ENCODE data around the gene ERC2.

ERC2 gene

GRCh38 chr3:55797775-55798174 lies 670.5 kb downstream of the ERC2 start:
- TF ChIP-seq, protein P1, sequence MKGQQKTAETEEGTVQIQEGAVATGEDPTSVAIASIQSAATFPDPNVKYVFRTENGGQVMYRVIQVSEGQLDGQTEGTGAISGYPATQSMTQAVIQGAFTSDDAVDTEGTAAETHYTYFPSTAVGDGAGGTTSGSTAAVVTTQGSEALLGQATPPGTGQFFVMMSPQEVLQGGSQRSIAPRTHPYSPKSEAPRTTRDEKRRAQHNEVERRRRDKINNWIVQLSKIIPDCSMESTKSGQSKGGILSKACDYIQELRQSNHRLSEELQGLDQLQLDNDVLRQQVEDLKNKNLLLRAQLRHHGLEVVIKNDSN (IDR thresholded peaks at IDR 0.05), result no peak
- TF ChIP-seq, protein P2, sequence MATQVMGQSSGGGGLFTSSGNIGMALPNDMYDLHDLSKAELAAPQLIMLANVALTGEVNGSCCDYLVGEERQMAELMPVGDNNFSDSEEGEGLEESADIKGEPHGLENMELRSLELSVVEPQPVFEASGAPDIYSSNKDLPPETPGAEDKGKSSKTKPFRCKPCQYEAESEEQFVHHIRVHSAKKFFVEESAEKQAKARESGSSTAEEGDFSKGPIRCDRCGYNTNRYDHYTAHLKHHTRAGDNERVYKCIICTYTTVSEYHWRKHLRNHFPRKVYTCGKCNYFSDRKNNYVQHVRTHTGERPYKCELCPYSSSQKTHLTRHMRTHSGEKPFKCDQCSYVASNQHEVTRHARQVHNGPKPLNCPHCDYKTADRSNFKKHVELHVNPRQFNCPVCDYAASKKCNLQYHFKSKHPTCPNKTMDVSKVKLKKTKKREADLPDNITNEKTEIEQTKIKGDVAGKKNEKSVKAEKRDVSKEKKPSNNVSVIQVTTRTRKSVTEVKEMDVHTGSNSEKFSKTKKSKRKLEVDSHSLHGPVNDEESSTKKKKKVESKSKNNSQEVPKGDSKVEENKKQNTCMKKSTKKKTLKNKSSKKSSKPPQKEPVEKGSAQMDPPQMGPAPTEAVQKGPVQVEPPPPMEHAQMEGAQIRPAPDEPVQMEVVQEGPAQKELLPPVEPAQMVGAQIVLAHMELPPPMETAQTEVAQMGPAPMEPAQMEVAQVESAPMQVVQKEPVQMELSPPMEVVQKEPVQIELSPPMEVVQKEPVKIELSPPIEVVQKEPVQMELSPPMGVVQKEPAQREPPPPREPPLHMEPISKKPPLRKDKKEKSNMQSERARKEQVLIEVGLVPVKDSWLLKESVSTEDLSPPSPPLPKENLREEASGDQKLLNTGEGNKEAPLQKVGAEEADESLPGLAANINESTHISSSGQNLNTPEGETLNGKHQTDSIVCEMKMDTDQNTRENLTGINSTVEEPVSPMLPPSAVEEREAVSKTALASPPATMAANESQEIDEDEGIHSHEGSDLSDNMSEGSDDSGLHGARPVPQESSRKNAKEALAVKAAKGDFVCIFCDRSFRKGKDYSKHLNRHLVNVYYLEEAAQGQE (IDR thresholded peaks at IDR 0.05; ENCODE audit: low read depth), result no peak
- TF ChIP-seq RAD21 (IDR thresholded peaks at IDR 0.05; ENCODE audit: low read depth) (no peak), FOXM1 (IDR thresholded peaks at IDR 0.05; ENCODE audit: borderline replicate concordance, low read depth) (no peak), ZBTB7A (IDR thresholded peaks at IDR 0.05; ENCODE audit: low read depth) (no peak), CREB1 (IDR thresholded peaks at IDR 0.05; ENCODE audit: low read depth) (no peak), CEBPB (IDR thresholded peaks at IDR 0.05) (no peak), EP300 (IDR thresholded peaks at IDR 0.05; ENCODE audit: borderline replicate concordance) (no peak), NFIC (IDR thresholded peaks at IDR 0.05) (no peak), TEAD4 (IDR thresholded peaks at IDR 0.05) (no peak), TCF12 (IDR thresholded peaks at IDR 0.05; ENCODE audit: low read depth) (no peak), YY1 (IDR thresholded peaks at IDR 0.05; ENCODE audit: low read depth) (no peak), TAF1 (IDR thresholded peaks at IDR 0.05; ENCODE audit: low read depth) (no peak), EGR1 (IDR thresholded peaks at IDR 0.05) (no peak)

DNA sequence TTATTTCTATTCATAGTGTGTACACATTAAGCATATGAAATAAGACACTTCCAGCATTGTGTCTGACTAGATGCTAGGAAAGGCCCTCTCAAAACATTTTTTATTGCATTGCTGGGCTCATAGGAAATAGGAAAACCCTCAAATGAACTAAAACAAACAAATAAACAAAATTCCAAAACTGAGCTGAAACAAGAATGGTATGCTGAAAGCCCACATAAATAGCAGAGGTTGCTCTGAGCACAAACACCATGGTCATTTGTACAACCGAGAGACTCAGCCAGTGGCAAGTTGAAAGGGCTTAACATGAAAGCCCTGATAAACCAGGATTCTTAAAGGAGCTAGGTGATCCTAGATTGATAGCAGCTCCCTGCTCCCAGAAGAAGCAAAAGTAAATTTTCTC lies 671.2 kb downstream of the ERC2 start:
- TF ChIP-seq EGR1 (IDR thresholded peaks at IDR 0.05) (no peak), YY1 (IDR thresholded peaks at IDR 0.05; ENCODE audit: low read depth) (no peak), MAX (IDR thresholded peaks at IDR 0.05) (no peak), TAF1 (IDR thresholded peaks at IDR 0.05; ENCODE audit: low read depth) (no peak), CREB1 (IDR thresholded peaks at IDR 0.05; ENCODE audit: low read depth) (no peak), FOXM1 (IDR thresholded peaks at IDR 0.05; ENCODE audit: borderline replicate concordance, low read depth) (no peak), TEAD4 (IDR thresholded peaks at IDR 0.05) (no peak), CEBPB (IDR thresholded peaks at IDR 0.05) (no peak), RAD21 (IDR thresholded peaks at IDR 0.05; ENCODE audit: low read depth) (no peak), ZBTB7A (IDR thresholded peaks at IDR 0.05; ENCODE audit: low read depth) (no peak), NFIC (IDR thresholded peaks at IDR 0.05) (no peak), TCF12 (IDR thresholded peaks at IDR 0.05; ENCODE audit: low read depth) (no peak), EP300 (IDR thresholded peaks at IDR 0.05; ENCODE audit: borderline replicate concordance) (no peak)
- TF ChIP-seq, protein P1 (IDR thresholded peaks at IDR 0.05), result no peak
- TF ChIP-seq, protein P2 (IDR thresholded peaks at IDR 0.05; ENCODE audit: low read depth), result no peak

DNA sequence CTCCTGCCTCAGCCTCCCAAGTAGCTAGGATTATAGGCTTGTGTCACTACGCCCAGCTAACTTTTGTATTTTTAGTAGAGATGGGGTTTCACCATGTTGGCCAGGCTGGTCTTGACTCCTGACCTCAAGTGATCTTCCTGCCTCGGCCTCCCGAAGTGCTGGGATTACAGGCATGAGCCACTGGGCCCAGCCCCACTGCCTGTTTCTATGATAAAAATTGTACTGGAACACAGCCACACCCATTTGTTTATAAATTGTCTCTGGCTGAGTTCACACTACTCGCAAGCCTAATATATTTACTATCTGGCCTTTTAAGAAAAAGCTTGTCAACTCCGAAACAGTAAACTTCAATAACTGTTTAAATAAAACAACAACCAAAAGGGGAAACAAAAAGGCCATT lies 671.7 kb downstream of the ERC2 start:
- TF ChIP-seq TEAD4 (IDR thresholded peaks at IDR 0.05) (no peak), EP300 (IDR thresholded peaks at IDR 0.05; ENCODE audit: borderline replicate concordance) (no peak), TAF1 (IDR thresholded peaks at IDR 0.05; ENCODE audit: low read depth) (no peak), YY1 (IDR thresholded peaks at IDR 0.05; ENCODE audit: low read depth) (no peak), TCF12 (IDR thresholded peaks at IDR 0.05; ENCODE audit: low read depth) (no peak), RAD21 (IDR thresholded peaks at IDR 0.05; ENCODE audit: low read depth) (no peak), NFIC (IDR thresholded peaks at IDR 0.05) (no peak), CEBPB (IDR thresholded peaks at IDR 0.05) (no peak), FOXM1 (IDR thresholded peaks at IDR 0.05; ENCODE audit: borderline replicate concordance, low read depth) (no peak), ZBTB7A (IDR thresholded peaks at IDR 0.05; ENCODE audit: low read depth) (no peak), EGR1 (IDR thresholded peaks at IDR 0.05) (no peak), CREB1 (IDR thresholded peaks at IDR 0.05; ENCODE audit: low read depth) (no peak)
- TF ChIP-seq, protein P2 (IDR thresholded peaks at IDR 0.05; ENCODE audit: low read depth), result no peak

DNA sequence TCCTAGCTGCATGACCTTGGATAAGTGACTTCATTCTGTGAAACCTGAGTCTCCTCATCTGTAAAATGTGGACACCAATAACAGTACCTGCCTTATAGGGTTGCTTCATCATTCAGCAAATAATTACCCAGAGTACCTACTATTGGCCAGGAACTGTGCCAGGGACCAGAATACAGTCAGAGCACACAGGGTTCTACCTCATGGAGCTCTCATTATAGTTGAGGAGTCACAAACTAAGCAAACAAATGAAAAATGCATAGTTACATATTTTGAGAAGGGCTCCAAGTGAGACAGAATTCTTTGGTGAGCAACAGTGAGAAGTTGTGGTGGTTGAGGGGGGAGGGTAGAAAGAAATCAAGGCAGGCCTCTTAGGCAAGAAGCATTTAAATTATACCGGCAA lies 672.5 kb downstream of the ERC2 start:
- TF ChIP-seq, protein P1 (IDR thresholded peaks at IDR 0.05), result no peak
- TF ChIP-seq CREB1 (IDR thresholded peaks at IDR 0.05; ENCODE audit: low read depth) (no peak), CEBPB (IDR thresholded peaks at IDR 0.05) (no peak), FOXM1 (IDR thresholded peaks at IDR 0.05; ENCODE audit: borderline replicate concordance, low read depth) (no peak), TCF12 (IDR thresholded peaks at IDR 0.05; ENCODE audit: low read depth) (no peak), EP300 (IDR thresholded peaks at IDR 0.05; ENCODE audit: borderline replicate concordance) (no peak), TAF1 (IDR thresholded peaks at IDR 0.05; ENCODE audit: low read depth) (no peak), MAX (IDR thresholded peaks at IDR 0.05) (no peak)
- TF ChIP-seq, protein P2 (IDR thresholded peaks at IDR 0.05; ENCODE audit: low read depth), result no peak

Measured in Ishikawa (cell line).